Liver (tissue), 9 donors: ENCODE measurements around the gene CIPC. TPM values are rescaled to one million over a fixed set of nuclear protein-coding genes. Genes with fewer than 3 reads are reported as not detected.

ENCODE experiments used
- DNase-seq: peaks from one replicate; pipeline ENCODE4 v3.0.0-alpha.2; 2017; ENCODE audit warnings: low spot score
- H3K27ac ChIP-seq, 2 donors: one replicate each; pipeline ENCODE4 v1.7.0; 2013; ENCODE audit warnings: inconsistent platforms in 2 of 2, low read length in 2 of 2, control low read depth in 1 of 2, low read depth in 1 of 2, mild to moderate bottlenecking in 1 of 2
- H3K27me3 ChIP-seq, 4 donors: one replicate each; pipeline versions ENCODE4 v1.6.1 to v1.7.0; 2013; ENCODE audit warnings: low read length in 3 of 4, inconsistent platforms in 1 of 4, mild to moderate bottlenecking in 1 of 4, moderate library complexity in 1 of 4; ENCODE audit not compliant: control insufficient read depth in 4 of 4, insufficient read depth in 4 of 4
- H3K36me3 ChIP-seq, 4 donors: one replicate each; pipeline versions ENCODE4 v1.6.1 to v1.7.0; 2013; ENCODE audit warnings: low read length in 3 of 4, mild to moderate bottlenecking in 3 of 4, low read depth in 1 of 4, moderate library complexity in 1 of 4; ENCODE audit not compliant: control insufficient read depth in 4 of 4, insufficient read depth in 3 of 4
- H3K4me1 ChIP-seq, 4 donors: one replicate each; pipeline versions ENCODE4 v1.6.1 to v1.7.0; 2013; ENCODE audit warnings: low read length in 3 of 4, mild to moderate bottlenecking in 3 of 4, moderate library complexity in 1 of 4; ENCODE audit not compliant: control insufficient read depth in 4 of 4, insufficient read depth in 4 of 4
- H3K4me3 ChIP-seq, 3 donors: one replicate each; pipeline versions ENCODE4 v1.6.1 to v1.7.0; 2013; ENCODE audit warnings: low read length in 3 of 3, control low read depth in 1 of 3, low read depth in 1 of 3, mild to moderate bottlenecking in 1 of 3
- H3K9ac ChIP-seq, 2 donors: one replicate each; pipeline ENCODE4 v1.7.0; 2013; ENCODE audit warnings: low read length in 2 of 2, mild to moderate bottlenecking in 2 of 2, moderate library complexity in 2 of 2, control low read depth in 1 of 2, low read depth in 1 of 2
- H3K9me3 ChIP-seq, 4 donors: one replicate each; pipeline versions ENCODE4 v1.6.1 to v1.7.0; 2013; ENCODE audit warnings: low read length in 3 of 4; ENCODE audit not compliant: control insufficient read depth in 4 of 4
- ATF3 ChIP-seq: IDR thresholded peaks from 2 replicates; pipeline ENCODE4 v1.6.1; 2016; ENCODE audit warnings: antibody characterized with exemption
- FOXA1 ChIP-seq: IDR thresholded peaks from 2 replicates; pipeline ENCODE4 v1.6.1; 2016; ENCODE audit warnings: antibody characterized with exemption
- FOXA2 ChIP-seq: IDR thresholded peaks from 2 replicates; pipeline ENCODE4 v1.6.1; 2016; ENCODE audit warnings: antibody characterized with exemption
- HNF4G ChIP-seq: IDR thresholded peaks from 2 replicates; pipeline ENCODE4 v1.6.1; 2016; ENCODE audit warnings: antibody characterized with exemption
- MAX ChIP-seq: IDR thresholded peaks from 2 replicates; pipeline ENCODE4 v1.6.1; 2016; ENCODE audit warnings: antibody characterized with exemption
- NR2F2 ChIP-seq: IDR thresholded peaks from 2 replicates; pipeline ENCODE4 v1.6.1; 2016; ENCODE audit warnings: antibody characterized with exemption
- RAD21 ChIP-seq, 2 donors: IDR thresholded peaks; 2 replicates each; pipeline ENCODE4 v1.6.1; 2016; ENCODE audit warnings: antibody characterized with exemption in 2 of 2, mild to moderate bottlenecking in 2 of 2
- REST ChIP-seq: IDR thresholded peaks from 2 replicates; pipeline ENCODE4 v1.6.1; 2016; ENCODE audit warnings: antibody characterized with exemption, mild to moderate bottlenecking
- RXRA ChIP-seq, 2 donors: IDR thresholded peaks; 2 replicates each; pipeline ENCODE4 v1.6.1; 2017 to 2018; ENCODE audit warnings: antibody characterized with exemption in 2 of 2, mild to moderate bottlenecking in 1 of 2
- TAF1 ChIP-seq: conservative IDR thresholded peaks from 2 replicates; pipeline ENCODE4 v1.6.1; 2016; ENCODE audit warnings: antibody characterized with exemption, mild to moderate bottlenecking
- WGBS: extraction: QIAGEN DNeasy Blood & Tissue Kit; methylation state at CpG from one replicate; pipeline ENCODE4 v1.1.7; 2013; 5-methylcytosine and 5-hydroxymethylcytosine counted together
- polyA plus RNA-seq, 2 donors: library from polyadenylated mRNA; stranded (reverse) in 1 of 2; unstranded in 1 of 2; fragments of 200-250 nt in 1 of 2; fragments of >200 nt in 1 of 2; fragmentation: Nextera tagmentation in 1 of 2; extraction: Ambion mirVana in 1 of 2; gene quantifications; one replicate each; pipeline versions ENCODE4 v1.2.1 to v1.2.3, GENCODE V29; 2013 to 2015
- total RNA-seq, 2 donors: library from RNA; depleted of rRNA; stranded (reverse); fragments of >200 nt; gene quantifications; one replicate each; pipeline ENCODE4 v1.2.3, GENCODE V29; 2014
- donor health status: healthy.
- donor health status: healthy.
- donor health status: healthy.
- donor health status: healthy.
- donor health status: healthy.

CIPC gene
- total and polyA plus RNA-seq, 4 donors = 5.2 to 17.8 (median 6.7) TPM

GRCh38 chr14:77055981-77056380, 42.1 kb upstream of the CIPC start:
- Histone ChIP-seq H3K27me3 (no peaks in the 10 kb centered on the region), H3K9ac (no peak overlapping the region), H3K9me3 (no peaks in the 10 kb centered on the region), H3K4me3 (no peak overlapping the region), H3K4me1 (peaks cover 8 to 20% (median 16%) of the 10 kb centered on the region in 4 donors), H3K36me3 (no peaks in the 10 kb centered on the region), H3K27ac (no peak overlapping the region)
- DNase-seq = no peak
- WGBS = 93% methylated on average over 3 of the region's 3 CpGs
- TF ChIP-seq REST = no peak
- no peak for TF ChIP-seq FOXA1
- TF ChIP-seq MAX = no peak
- no peak for TF ChIP-seq RXRA (IDR thresholded peaks at IDR 0.05)
- no peak for TF ChIP-seq TAF1

GRCh38 chr14:77058117-77058516, 39.9 kb upstream of the CIPC start:
- Histone ChIP-seq H3K27me3 (no peaks in the 10 kb centered on the region), H3K36me3 (no peaks in the 10 kb centered on the region), H3K4me1 (peaks cover 0 to 1% (median under 1%) of the 10 kb centered on the region in 4 donors), H3K9ac (no peak overlapping the region), H3K4me3 (no peak overlapping the region), H3K27ac (no peak overlapping the region), H3K9me3 (no peaks in the 10 kb centered on the region)
- 88% methylated on average over 9 of the region's 9 CpGs for WGBS
- DNase-seq = no peak
- no peak for TF ChIP-seq HNF4G
- no peak for TF ChIP-seq FOXA2

- H3K27me3 ChIP-seq = no peaks in the 10 kb centered on the region
- no peaks in the 10 kb centered on the region for H3K4me1 ChIP-seq
- no peaks in the 10 kb centered on the region for H3K36me3 ChIP-seq
- no peak overlapping the region for H3K4me3 ChIP-seq
- TF ChIP-seq MAX (no peak), TAF1 (no peak), ATF3 (no peak), NR2F2 (no peak), RAD21 (IDR thresholded peaks at IDR 0.05) (no peak)
- no peak overlapping the region for H3K9ac ChIP-seq
- DNase-seq = no peak
- no peaks in the 10 kb centered on the region for H3K9me3 ChIP-seq
- 88% methylated on average over 9 of the region's 9 CpGs for WGBS
- H3K27ac ChIP-seq = no peak overlapping the region
Observed at GRCh38 chr14:77058785-77059184, 39.3 kb upstream of the CIPC start.
